Glomerular endothelial cell (primary cell): ENCODE data around the gene VPS13A. TPM values are rescaled to one million over a fixed set of nuclear protein-coding genes. Genes with fewer than 3 reads are reported as not detected.
A peak's percentile ranks its signal among the peaks of the same experiment; 100 is the strongest.
"Not testable (repeated sequence)": the region's sequence is repeated elsewhere in the genome, so short reads cannot be mapped to it uniquely, and the experiment has no call there.

Experiments used
- DNase-seq: peaks from one replicate; pipeline ENCODE4 v3.0.0-alpha.2; 2011; ENCODE audit warnings: low read depth, low spot score; ENCODE audit errors: extremely low read depth
- total RNA-seq: library from RNA; depleted of rRNA; stranded (reverse); fragments of >200 nt; gene quantifications from 2 replicates; pipeline ENCODE4 v1.2.3, GENCODE V29; 2015

The VPS13A gene
- total RNA-seq, 1 donor from 2014 or later = 33.8 TPM

- peak; percentile 9 for DNase-seq
These were observed 114.4 kb downstream of the VPS13A start for GRCh38 chr9:77291714-77292113.

- DNase-seq = no peak
These were observed 116.6 kb downstream of the VPS13A start for GRCh38 chr9:77293949-77294348.

- DNase-seq = no peak
These were observed 127.2 kb downstream of the VPS13A start for GRCh38 chr9:77304543-77304942.

- DNase-seq = no peak
These were observed 128.5 kb downstream of the VPS13A start for GRCh38 chr9:77305622-77306400.

GRCh38 chr9:77307166-77307565 lies 129.8 kb downstream of the VPS13A start:
- DNase-seq = no peak

GRCh38 chr9:77316058-77316457 lies 138.7 kb downstream of the VPS13A start:
- DNase-seq = no peak

- no peak for DNase-seq
These were observed 147.7 kb downstream of the VPS13A start for GRCh38 chr9:77325058-77325457.

- DNase-seq = no peak
These were observed 150.8 kb downstream of the VPS13A start for GRCh38 chr9:77328102-77328501.

GRCh38 chr9:77370064-77370463 lies 192.7 kb downstream of the VPS13A start:
- no peak for DNase-seq

GRCh38 chr9:77374266-77374665 lies 196.9 kb downstream of the VPS13A start:
- no peak for DNase-seq

- DNase-seq = no peak
These were observed 198.7 kb downstream of the VPS13A start for GRCh38 chr9:77375956-77376532.

- no peak for DNase-seq
These were observed 207.1 kb downstream of the VPS13A start for GRCh38 chr9:77384406-77384805.

- no peak for DNase-seq
These were observed 208.9 kb downstream of the VPS13A start for GRCh38 chr9:77386187-77386586.

- no peak for DNase-seq
These were observed 214.5 kb downstream of the VPS13A start for GRCh38 chr9:77391834-77392233.

GRCh38 chr9:77392328-77392727 lies 215.0 kb downstream of the VPS13A start:
- no peak for DNase-seq

GRCh38 chr9:77398581-77398980 lies 221.2 kb downstream of the VPS13A start:
- not testable (repeated sequence) for DNase-seq

GRCh38 chr9:77399964-77400363 lies 222.6 kb downstream of the VPS13A start:
- no peak for DNase-seq

GRCh38 chr9:77402286-77402685 lies 225.0 kb downstream of the VPS13A start:
- DNase-seq = no peak

GRCh38 chr9:77403239-77403638 lies 225.9 kb downstream of the VPS13A start:
- no peak for DNase-seq

GRCh38 chr9:77408521-77408920 lies 231.2 kb downstream of the VPS13A start:
- not testable (repeated sequence) for DNase-seq

- DNase-seq = no peak
These were observed 240.2 kb downstream of the VPS13A start for GRCh38 chr9:77417566-77417965.

GRCh38 chr9:77418226-77418625 lies 240.9 kb downstream of the VPS13A start:
- no peak for DNase-seq
